ENCODE results near the gene HPS5.
"Not testable (repeated sequence)": the region's sequence is repeated elsewhere in the genome, so short reads cannot be mapped to it uniquely, and the experiment has no call there.

Gene HPS5

DNA sequence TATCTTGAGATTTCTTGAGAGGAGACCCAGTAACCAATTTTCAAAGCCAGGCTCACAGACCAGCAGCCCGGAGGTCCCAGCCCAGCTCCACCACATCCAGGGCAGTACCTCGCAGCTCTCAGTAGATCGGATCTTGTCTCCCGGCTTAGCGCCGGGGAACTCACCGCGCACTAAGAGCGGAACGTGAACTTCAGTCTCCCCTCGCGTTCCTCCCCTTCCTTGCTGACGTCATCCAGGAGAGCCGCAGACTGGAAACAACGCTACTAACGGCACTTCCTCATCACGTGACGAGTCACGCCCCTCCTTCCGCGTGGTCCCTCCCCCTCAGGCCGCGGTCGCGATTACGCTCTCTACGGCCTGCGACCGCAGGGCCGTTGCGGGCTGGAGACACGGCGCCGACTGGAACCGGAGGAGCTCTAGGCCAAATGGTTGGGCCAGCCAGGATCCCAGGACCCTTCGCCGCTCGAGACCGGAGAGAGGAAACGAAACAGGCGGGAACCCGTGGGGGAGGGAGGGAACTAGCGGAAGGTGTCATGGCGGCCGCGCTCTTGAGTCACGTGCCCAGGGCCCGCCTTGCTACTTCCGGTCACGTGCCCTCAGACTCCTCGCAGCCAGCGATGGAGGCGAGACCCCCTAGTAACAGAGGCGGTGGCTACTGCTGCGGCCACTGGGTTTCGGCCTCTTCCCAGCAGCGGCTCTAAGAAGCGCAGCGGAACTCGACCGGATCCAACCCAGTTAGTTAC lies at the start of gene HPS5, which contains the start of gene GTF2H1:
Gene HPS5 (minus strand): TSS at position 172 of the 743 bp plus-strand sequence. CDS start 4,282 bp downstream, outside the sequence.
Gene GTF2H1 (plus strand): TSS at position 599 of the 743 bp plus-strand sequence. CDS start 10,508 bp downstream, outside the sequence.
- peak; percentile 87 for DNase-seq

GRCh38 chr11:18371279-18371678 lies 49.3 kb upstream of the HPS5 start:
- DNase-seq: no peak

DNA sequence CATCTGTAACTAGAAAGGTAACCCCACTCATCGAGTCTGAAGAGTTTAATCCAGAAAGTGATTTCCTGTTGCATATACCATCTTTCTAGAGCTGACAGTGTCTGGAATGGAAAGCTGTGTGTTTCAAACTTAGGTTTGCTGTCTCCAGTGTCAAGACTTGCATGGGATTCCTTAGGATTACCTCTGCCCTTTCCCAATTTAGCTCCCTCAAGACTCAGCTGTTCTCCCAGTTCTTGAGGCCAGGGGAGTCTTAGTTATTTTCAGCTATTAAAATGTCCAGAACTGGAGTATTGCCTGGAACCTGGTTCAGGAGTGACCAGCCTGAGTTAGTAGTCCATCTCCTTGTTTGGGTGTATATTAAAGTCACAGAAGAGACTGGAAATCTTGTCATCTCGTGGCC lies 47.5 kb upstream of the HPS5 start:
- no peak for DNase-seq

DNA sequence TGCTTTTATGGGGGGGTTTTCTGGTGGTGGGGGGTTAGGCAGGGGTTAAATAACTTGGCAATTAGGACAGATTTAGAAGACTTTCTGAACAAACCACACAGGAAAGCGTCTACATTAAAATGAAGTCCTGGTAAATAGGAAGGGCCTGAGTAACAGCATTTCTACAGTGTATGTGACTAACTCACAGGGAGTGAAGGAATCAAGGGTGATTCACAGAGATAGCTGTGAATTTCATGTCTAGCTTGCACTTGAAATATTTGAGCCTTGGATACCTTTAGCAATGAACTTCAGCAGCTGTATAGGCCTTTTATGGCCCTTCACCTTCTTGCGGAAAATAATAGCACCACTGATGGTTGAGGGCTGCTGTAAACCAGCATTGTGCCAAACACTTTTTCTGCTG lies 46.3 kb upstream of the HPS5 start:
- DNase-seq: no peak

GRCh38 chr11:18367431-18367830 lies 45.5 kb upstream of the HPS5 start:
- no peak for DNase-seq

- no peak for DNase-seq
These were observed 44.3 kb upstream of the HPS5 start for GRCh38 chr11:18366286-18366685.

GRCh38 chr11:18365741-18366140 lies 43.8 kb upstream of the HPS5 start:
- DNase-seq: no peak

- DNase-seq: no peak
These were observed 42.6 kb upstream of the HPS5 start for GRCh38 chr11:18364495-18365073.

GRCh38 chr11:18361154-18361553 lies 39.2 kb upstream of the HPS5 start:
- no peak for DNase-seq

DNA sequence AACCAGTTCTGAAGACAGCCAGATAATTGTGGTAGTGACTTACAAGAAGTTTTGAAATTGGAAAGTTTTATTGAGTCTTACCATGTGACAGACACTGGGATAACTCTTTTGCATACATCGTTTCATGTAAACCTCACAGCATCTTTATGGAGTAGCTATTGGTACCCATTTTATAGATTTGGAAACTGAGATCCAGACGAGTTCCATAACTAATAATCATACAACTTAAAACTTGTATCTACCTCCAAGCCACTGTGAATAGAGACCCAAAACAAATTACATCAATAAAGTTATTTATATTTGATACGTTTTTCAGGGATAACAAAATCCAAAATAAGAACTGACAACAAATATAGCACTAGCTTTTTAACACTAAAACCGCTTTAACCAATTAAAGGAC lies 36.7 kb upstream of the HPS5 start:
- DNase-seq: no peak

DNA sequence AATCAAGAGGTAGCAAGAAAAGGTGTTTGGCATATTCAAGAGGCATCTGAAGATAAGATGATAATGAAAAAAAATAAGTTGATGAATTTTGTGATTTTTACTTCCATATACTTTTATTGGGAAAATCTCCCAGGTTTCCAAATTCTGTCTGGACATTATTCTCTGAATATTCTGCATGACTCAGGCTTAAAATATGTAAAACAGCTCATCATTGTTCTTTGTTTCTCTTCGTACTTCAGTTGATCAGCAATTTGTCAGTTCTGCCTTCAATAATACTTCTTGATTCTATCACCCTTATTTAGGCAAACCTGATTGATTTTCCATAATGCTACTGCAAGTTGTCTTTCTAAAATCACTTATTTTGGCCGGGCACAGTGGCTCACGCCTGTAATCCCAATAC lies 30.6 kb upstream of the HPS5 start:
- DNase-seq: no peak

DNA sequence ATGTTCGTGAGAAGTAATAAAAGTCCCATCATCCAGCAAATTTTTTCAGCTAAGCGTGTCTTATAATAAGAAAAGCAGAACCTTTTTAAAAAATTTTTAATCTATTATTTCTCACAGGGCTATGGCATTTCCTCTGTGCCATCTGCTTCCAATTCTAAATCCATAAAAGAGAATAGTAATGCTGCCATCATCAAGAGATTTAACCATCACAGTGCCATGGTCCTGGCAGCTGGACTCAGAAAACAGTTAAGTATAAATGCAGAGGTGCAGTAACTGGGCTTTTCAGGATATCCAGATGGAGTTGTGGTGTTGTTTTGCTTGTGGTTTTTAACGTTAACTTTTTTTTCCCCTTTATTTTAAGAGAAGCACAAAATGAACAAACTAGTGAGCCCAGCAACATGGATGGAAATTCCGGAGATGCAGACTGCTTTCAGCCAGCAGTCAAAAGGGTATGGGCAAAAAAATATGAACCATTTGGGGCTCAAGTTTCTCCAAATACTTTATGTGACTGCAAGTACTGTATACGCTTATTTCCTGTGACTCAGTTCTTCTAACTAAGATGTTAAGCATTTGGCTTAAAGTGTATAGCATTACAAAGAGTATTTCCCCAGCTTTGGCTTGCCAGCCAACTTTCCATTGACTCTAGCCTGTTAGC lies 25.7 kb upstream of the HPS5 start:
- DNase-seq: no peak

DNA sequence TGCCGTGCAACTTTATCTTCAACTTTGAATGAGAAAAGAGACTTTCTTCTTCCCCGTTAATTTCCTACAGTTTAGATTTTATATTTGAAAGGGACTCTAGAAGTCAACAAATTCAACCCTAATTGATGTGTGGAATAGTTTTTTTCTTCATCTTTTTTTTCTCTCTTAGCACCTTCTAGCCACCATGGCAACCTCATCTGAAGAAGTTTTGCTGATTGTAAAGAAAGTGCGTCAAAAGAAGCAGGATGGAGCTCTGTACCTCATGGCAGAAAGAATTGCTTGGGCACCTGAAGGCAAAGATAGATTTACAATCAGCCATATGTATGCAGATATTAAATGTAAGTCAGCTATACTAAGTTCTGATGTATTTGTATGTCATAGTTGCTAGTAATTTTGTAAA lies 11.0 kb upstream of the HPS5 start:
- DNase-seq: no peak

DNA sequence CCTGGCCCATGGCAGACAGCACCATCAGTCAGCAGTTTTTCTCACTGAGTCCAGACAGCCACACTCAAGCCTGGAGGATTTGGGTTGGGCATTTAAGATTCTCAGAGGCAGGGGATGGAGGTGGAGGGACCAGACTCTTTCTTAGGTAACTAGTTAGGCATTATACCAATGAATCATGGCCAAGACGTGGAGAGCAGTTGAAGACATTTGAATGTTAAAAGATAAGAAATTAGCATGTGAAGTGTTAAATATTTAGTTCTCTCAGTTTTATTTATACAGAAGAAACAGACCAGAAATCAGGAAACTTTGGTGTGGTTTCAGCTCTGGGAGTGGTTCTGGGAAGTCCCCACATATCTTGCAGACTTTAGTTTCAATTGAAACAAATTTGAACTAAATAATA lies 10.4 kb upstream of the HPS5 start:
- DNase-seq: no peak

- no peak for DNase-seq
These were observed 9.0 kb upstream of the HPS5 start for GRCh38 chr11:18330921-18331320.

DNA sequence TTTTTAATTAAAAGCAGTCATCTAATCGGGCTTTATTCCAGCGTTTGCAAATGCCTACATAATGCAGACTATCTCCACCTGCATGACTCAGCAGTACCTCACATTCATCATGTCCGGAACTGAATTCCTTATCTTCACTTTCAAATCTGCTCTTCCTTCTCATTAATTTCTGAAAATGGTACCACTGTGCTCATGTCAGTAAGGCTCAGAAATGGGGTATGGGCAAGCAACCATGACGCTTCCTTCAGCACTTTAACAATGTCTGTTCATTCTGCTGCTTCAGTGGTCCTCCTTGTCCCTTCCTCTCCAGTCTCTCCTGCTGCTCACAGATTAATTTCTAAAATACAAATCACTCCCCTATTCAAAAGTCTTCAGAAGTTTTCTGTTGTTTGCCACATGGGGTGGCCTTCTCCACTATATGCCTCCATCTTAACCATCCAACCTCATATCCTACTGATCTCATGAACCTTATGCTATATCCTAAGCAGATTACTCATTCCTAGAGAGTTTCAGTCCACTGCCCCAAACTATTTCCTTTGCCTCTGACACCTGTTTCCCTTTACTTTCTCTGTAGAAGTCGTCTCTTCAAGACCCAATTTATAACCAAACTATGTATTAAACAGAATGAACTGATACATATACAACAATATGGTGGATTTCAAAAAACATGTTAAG lies 7.4 kb upstream of the HPS5 start:
- DNase-seq: no peak

GRCh38 chr11:18324381-18324780 lies 2.4 kb upstream of the HPS5 start:
- DNase-seq: no peak

- DNase-seq: not testable (repeated sequence)
These were observed 1.9 kb upstream of the HPS5 start for GRCh38 chr11:18323881-18324280.

- DNase-seq: no peak
These were observed 1.1 kb upstream of the HPS5 start for GRCh38 chr11:18322818-18323570.

GRCh38 chr11:18321578-18321968 lies 367 bp downstream of the HPS5 start:
- DNase-seq: no peak

GRCh38 chr11:18320617-18321016 lies 1.3 kb downstream of the HPS5 start:
- no peak for DNase-seq

DNA sequence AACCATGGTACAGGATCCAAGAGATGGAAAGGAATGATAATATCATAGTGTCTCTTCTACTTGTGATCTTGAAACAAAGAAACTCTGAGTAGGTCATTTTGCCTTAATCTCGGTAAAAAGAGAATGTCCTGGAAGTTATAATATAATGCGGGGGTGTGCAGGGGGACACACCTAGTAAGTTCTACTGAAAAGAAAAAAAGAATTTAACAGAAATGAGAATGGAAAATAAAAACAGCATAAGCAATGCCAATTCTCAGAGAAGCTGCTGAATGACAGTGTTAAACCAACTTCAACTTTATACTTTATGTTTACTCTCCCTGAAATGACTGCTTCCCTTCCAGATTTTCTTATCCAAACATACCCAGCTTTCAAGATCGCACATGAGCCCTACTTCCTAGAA lies 2.0 kb downstream of the HPS5 start:
- DNase-seq: no peak

DNA sequence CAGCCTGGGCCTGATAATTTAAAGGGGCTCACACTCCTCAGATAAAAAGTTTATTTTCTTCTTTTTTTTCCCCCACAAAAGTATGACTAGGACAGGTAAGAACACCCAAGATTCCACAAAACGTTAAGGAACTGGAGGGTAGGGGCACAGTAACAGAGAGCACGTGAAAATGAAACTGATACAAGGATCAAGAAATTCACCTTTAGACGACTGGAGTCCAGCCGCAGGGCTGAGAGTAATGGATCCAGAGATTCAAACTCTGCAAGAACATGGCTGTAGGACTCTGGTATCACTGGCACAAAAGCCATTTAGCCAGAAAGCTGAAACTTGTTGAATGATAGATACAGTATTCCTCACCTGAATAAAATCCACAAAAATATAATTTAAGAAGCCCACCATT lies 4.4 kb downstream of the HPS5 start:
- no peak for DNase-seq
